A549 (cell line): ENCODE data around the gene BTG3. TPM values are rescaled to one million over a fixed set of nuclear protein-coding genes. Genes with fewer than 3 reads are reported as not detected.

Source experiments
- ATAC-seq, 2 experiments: fragments of 200-7000 bp in 1 of 2; fragments of >200 bp in 1 of 2; cut with Nextera tagmentation in 1 of 2; cut with Tn5 transposase in 1 of 2; 3 replicates each; pipeline versions ENCODE4 v1.8.0 to v1.9.1; 2018 to 2020; ENCODE audit warnings: mild to moderate bottlenecking in 1 of 2, moderate library complexity in 1 of 2
- CTCF ChIA-PET: fragments of 300-600 bp; sonication (Branson Sonifier 250); formaldehyde crosslinking; extraction: SDS; loops from one replicate; lab custom pipeline; 2021; ENCODE audit warnings: antibody characterized with exemption, inconsistent platforms; lab: Yijun Ruan, JAX
- POLR2A ChIA-PET: fragments of 350-600 bp; formaldehyde crosslinking; extraction: SDS; loops from one replicate; lab custom pipeline; 2021; ENCODE audit warnings: antibody characterized with exemption, inconsistent platforms; lab: Yijun Ruan, JAX
- DNase-seq, 2 experiments: peaks; one replicate each; pipeline versions ENCODE4 v3.0.0 to v3.0.0-alpha.2; 2011 to 2016; ENCODE audit warnings: low read depth in 1 of 2, low spot score in 1 of 2
- FAIRE-seq: peaks from 2 replicates; lab custom pipeline; 2011; peaks lifted over from hg19 to GRCh38; lab: Jason Lieb, UNC
- H3K27ac ChIP-seq, 2 experiments: fragments of >200 bp; sonication (Bioruptor Twin); formaldehyde crosslinking; 3 replicates each; pipeline ENCODE4 v1.5.1; 2016 to 2017
- H3K4me1 ChIP-seq: fragments of >200 bp; sonication (Bioruptor Twin); formaldehyde crosslinking; 3 replicates; pipeline ENCODE4 v1.6.1; 2016
- H3K4me2 ChIP-seq: fragments of >200 bp; sonication (Bioruptor Twin); formaldehyde crosslinking; 3 replicates; pipeline ENCODE4 v1.6.1; 2016
- H3K4me3 ChIP-seq: fragments of >200 bp; sonication (Bioruptor Twin); formaldehyde crosslinking; 3 replicates; pipeline ENCODE4 v1.5.1; 2016
- H3K9me3 ChIP-seq: fragments of >200 bp; sonication (Bioruptor Twin); formaldehyde crosslinking; 3 replicates; pipeline ENCODE4 v1.6.1; 2016
- BHLHE40 ChIP-seq: IDR thresholded peaks from 2 replicates; pipeline ENCODE4 v1.6.1; 2012; ENCODE audit warnings: low read depth, low read length, inconsistent platforms
- CBX8 ChIP-seq: fragments of 200-600 bp; sonication (generic); IDR thresholded peaks from 2 replicates; pipeline ENCODE4 v1.6.1; 2016
- CEBPB ChIP-seq, 2 experiments: fragments of >200 bp in 1 of 2; sonication (Bioruptor Twin) in 1 of 2; formaldehyde crosslinking in 1 of 2; IDR thresholded peaks; 2 replicates each; pipeline ENCODE4 v1.6.1; 2012 to 2016
- EHF ChIP-seq: fragments of 250-450 bp; sonication (Bioruptor Pico); IDR thresholded peaks from 2 replicates; pipeline ENCODE4 v1.5.0; 2020; ENCODE audit warnings: mild to moderate bottlenecking
- EP300 ChIP-seq, 2 experiments: fragments of >200 bp; sonication (Bioruptor Twin); formaldehyde crosslinking; IDR thresholded peaks; 2 replicates in 1 of 2; 3 replicates in 1 of 2; pipeline ENCODE4 v1.6.1; 2016 to 2017
- ESRRA ChIP-seq: fragments of 150-350 bp; IDR thresholded peaks from 2 replicates; pipeline ENCODE4 v1.6.1; 2014; ENCODE audit warnings: mild to moderate bottlenecking, low read length, borderline replicate concordance
- HEYL ChIP-seq: fragments of 250-450 bp; sonication (Bioruptor Pico); IDR thresholded peaks from 2 replicates; pipeline ENCODE4 v1.8.0; 2021; ENCODE audit warnings: mild to moderate bottlenecking, moderate library complexity
- HOXA7 ChIP-seq: fragments of 250-450 bp; sonication (Bioruptor Pico); IDR thresholded peaks from 2 replicates; pipeline ENCODE4 v1.5.0; 2020; ENCODE audit warnings: mild to moderate bottlenecking, moderate library complexity
- KDM1A ChIP-seq: fragments of 200-600 bp; sonication (generic); IDR thresholded peaks from 2 replicates; pipeline ENCODE4 v1.6.1; 2016; ENCODE audit warnings: low read depth, mild to moderate bottlenecking
- MAFK ChIP-seq: fragments of 450-650 bp; IDR thresholded peaks from 2 replicates; pipeline ENCODE4 v1.6.1; 2014; ENCODE audit not compliant: partially characterized antibody
- MAZ ChIP-seq: fragments of 150-350 bp; IDR thresholded peaks from 2 replicates; pipeline ENCODE4 v1.6.1; 2014; ENCODE audit warnings: antibody characterized with exemption, low read depth, low read length, borderline replicate concordance
- MYC ChIP-seq: IDR thresholded peaks from 2 replicates; pipeline ENCODE4 v1.6.1; 2012; ENCODE audit warnings: mild to moderate bottlenecking, inconsistent platforms, low read length, improper control_type of control experiment, borderline replicate concordance
- POLR2A ChIP-seq: IDR thresholded peaks from 2 replicates; pipeline ENCODE4 v1.6.1; 2012; ENCODE audit warnings: mild to moderate bottlenecking, low read length
- POLR2AphosphoS2 ChIP-seq: conservative IDR thresholded peaks from 2 replicates; pipeline ENCODE4 v1.6.1; 2012; ENCODE audit warnings: low read length, improper control_type of control experiment, inconsistent platforms
- RAD21 ChIP-seq, 2 experiments: fragments of >200 bp in 1 of 2; sonication (Bioruptor Twin) in 1 of 2; formaldehyde crosslinking in 1 of 2; IDR thresholded peaks in 1 of 2; conservative IDR thresholded peaks in 1 of 2; 2 replicates in 1 of 2; 3 replicates in 1 of 2; pipeline ENCODE4 v1.6.1; 2012 to 2018; ENCODE audit warnings: inconsistent platforms in 1 of 2
- USF2 ChIP-seq: fragments of 450-650 bp; IDR thresholded peaks from 2 replicates; pipeline ENCODE4 v1.6.1; 2014; ENCODE audit warnings: antibody characterized with exemption
- ZFP36 ChIP-seq: fragments of 450-650 bp; IDR thresholded peaks from 2 replicates; pipeline ENCODE4 v1.6.1; 2014; ENCODE audit warnings: borderline replicate concordance; ENCODE audit not compliant: partially characterized antibody
- WGBS: methylation state at CpG from one replicate; pipeline ENCODE4 v1.1.6; 2017; ENCODE audit errors: missing lambda C conversion rate; 5-methylcytosine and 5-hydroxymethylcytosine counted together
- polyA plus RNA-seq, 4 experiments: library from polyadenylated mRNA; depleted of rRNA in 3 of 4; stranded (reverse); fragments of >200 nt; fragmentation: RNase III in 1 of 4; extraction: RNeasy Plus Mini Kit Qiagen cat#74134 plus additional on column Dnase treatment in 1 of 4; gene quantifications; 2 replicates in 3 of 4; 3 replicates in 1 of 4; pipeline ENCODE4 v1.2.3, GENCODE V29; 2011 to 2017
- TF ChIP-seq, protein P1 (sequence below): fragments of 200-600 bp; sonication (generic); IDR thresholded peaks from 2 replicates; pipeline ENCODE4 v1.6.1; 2016; ENCODE audit warnings: antibody characterized with exemption, mild to moderate bottlenecking, moderate library complexity
- TF ChIP-seq, protein P2 (sequence below): IDR thresholded peaks from 2 replicates; pipeline ENCODE4 v1.6.1; 2012
- TF ChIP-seq, protein P3 (sequence below): fragments of 150-350 bp; IDR thresholded peaks from 2 replicates; pipeline ENCODE4 v1.6.1; 2014; ENCODE audit warnings: low read depth, mild to moderate bottlenecking, low read length

BTG3 gene
- polyA plus RNA-seq, 2 of the 4 experiments (the other 2 are of a cell fraction): 19.6 to 46.1 TPM

DNA sequence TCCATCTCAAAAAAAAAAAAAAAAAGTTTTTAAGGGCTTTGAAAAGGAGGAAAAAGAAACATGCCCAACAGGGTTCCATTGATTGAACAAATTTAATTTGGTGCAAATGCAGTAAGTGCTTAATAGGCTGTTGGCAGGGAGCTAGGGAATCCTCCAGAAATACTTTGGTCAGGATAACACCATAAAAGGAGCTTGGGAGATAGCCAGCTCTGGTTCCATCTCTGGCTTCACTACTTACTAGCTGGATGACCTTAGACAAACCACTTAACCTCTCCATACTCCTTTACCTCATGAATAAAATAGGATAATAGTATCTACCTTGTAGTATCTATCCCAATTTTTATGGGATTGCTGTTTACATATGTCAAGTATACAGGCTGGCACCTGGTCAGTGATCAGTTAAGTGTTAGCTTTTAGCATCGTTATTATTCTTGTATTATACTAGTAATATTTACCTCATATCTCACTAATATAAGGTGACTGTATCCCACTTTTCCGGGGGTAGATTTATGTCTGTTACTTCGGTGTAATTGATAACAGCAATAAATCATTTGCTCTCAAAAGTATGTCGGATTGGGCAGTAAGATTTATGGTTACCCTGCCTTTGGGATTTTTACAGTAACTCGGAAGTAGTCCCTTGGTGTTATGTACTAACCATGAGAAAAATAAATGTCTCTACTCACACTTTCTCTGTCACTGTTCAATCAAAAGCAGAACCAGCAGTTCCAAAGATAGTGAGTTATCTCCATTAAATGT is 36.4 kb downstream of the BTG3 start:
- no peak for ATAC-seq
- no peaks in the 10 kb centered on the region for H3K9me3 ChIP-seq
- TF ChIP-seq USF2 (no peak), BHLHE40 (no peak), HEYL (CRISPR knock-in tag) (no peak), MAZ (no peak), RAD21 (conservative IDR thresholded peaks at IDR 0.05 in 1 of 2, IDR thresholded peaks at IDR 0.05 in 1 of 2) (no peak), EHF (CRISPR knock-in tag) (no peak), CBX8 (no peak), POLR2A (no peak), MYC (no peak), ESRRA (no peak), POLR2AphosphoS2 (no peak), KDM1A (no peak), MAFK (no peak)
- TF ChIP-seq, protein P1, sequence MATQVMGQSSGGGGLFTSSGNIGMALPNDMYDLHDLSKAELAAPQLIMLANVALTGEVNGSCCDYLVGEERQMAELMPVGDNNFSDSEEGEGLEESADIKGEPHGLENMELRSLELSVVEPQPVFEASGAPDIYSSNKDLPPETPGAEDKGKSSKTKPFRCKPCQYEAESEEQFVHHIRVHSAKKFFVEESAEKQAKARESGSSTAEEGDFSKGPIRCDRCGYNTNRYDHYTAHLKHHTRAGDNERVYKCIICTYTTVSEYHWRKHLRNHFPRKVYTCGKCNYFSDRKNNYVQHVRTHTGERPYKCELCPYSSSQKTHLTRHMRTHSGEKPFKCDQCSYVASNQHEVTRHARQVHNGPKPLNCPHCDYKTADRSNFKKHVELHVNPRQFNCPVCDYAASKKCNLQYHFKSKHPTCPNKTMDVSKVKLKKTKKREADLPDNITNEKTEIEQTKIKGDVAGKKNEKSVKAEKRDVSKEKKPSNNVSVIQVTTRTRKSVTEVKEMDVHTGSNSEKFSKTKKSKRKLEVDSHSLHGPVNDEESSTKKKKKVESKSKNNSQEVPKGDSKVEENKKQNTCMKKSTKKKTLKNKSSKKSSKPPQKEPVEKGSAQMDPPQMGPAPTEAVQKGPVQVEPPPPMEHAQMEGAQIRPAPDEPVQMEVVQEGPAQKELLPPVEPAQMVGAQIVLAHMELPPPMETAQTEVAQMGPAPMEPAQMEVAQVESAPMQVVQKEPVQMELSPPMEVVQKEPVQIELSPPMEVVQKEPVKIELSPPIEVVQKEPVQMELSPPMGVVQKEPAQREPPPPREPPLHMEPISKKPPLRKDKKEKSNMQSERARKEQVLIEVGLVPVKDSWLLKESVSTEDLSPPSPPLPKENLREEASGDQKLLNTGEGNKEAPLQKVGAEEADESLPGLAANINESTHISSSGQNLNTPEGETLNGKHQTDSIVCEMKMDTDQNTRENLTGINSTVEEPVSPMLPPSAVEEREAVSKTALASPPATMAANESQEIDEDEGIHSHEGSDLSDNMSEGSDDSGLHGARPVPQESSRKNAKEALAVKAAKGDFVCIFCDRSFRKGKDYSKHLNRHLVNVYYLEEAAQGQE: no peak
- TF ChIP-seq, protein P2, sequence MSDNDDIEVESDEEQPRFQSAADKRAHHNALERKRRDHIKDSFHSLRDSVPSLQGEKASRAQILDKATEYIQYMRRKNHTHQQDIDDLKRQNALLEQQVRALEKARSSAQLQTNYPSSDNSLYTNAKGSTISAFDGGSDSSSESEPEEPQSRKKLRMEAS: no peak
- FAIRE-seq: no peak
- ChIA-PET CTCF (interaction anchor here (1.5 kb wide), 1 partner anchor 9 kb away, joined by 3 read pairs; no protein-coding TSS in a partner anchor), POLR2A (no interaction called here)
- no peak overlapping the region for H3K4me2 ChIP-seq
- H3K4me1 ChIP-seq: no peaks in the 10 kb centered on the region
- no peak overlapping the region for H3K27ac ChIP-seq
- no peak for DNase-seq
- WGBS: 80% methylated on average over 5 of the region's 5 CpGs
- H3K4me3 ChIP-seq: no peak overlapping the region

GRCh38 chr21:17575076-17575475 is 37.6 kb downstream of the BTG3 start:
- no peak for ATAC-seq
- WGBS: 91% methylated on average over 5 of the region's 5 CpGs
- TF ChIP-seq CEBPB (IDR thresholded peaks at IDR 0.05) (no peak), MAZ (no peak), HOXA7 (CRISPR knock-in tag) (no peak), ZFP36 (no peak), EP300 (IDR thresholded peaks at IDR 0.05) (no peak)
- TF ChIP-seq, protein P3, sequence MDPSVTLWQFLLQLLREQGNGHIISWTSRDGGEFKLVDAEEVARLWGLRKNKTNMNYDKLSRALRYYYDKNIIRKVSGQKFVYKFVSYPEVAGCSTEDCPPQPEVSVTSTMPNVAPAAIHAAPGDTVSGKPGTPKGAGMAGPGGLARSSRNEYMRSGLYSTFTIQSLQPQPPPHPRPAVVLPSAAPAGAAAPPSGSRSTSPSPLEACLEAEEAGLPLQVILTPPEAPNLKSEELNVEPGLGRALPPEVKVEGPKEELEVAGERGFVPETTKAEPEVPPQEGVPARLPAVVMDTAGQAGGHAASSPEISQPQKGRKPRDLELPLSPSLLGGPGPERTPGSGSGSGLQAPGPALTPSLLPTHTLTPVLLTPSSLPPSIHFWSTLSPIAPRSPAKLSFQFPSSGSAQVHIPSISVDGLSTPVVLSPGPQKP: no peak
- TF ChIP-seq, all 56 proteins: peak for 0
- H3K27ac ChIP-seq: no peak overlapping the region
- no peak overlapping the region for H3K4me2 ChIP-seq
- POLR2A ChIA-PET: no interaction called here
- H3K4me1 ChIP-seq: no peaks in the 10 kb centered on the region
- FAIRE-seq (no peak), DNase-seq (no peak)
- H3K9me3 ChIP-seq: no peaks in the 10 kb centered on the region
- CTCF ChIA-PET: interaction anchor here (0.7 kb wide), 1 partner anchor 11 kb away, joined by 3 read pairs; no protein-coding TSS in a partner anchor
- H3K4me3 ChIP-seq: no peak overlapping the region
